ENCODE results near the gene RTL1. TPM values are rescaled to one million over a fixed set of nuclear protein-coding genes. Genes with fewer than 3 reads are reported as not detected.

The RTL1 gene
- total RNA-seq, 2 experiments from 2014 or later: not detected

DNA sequence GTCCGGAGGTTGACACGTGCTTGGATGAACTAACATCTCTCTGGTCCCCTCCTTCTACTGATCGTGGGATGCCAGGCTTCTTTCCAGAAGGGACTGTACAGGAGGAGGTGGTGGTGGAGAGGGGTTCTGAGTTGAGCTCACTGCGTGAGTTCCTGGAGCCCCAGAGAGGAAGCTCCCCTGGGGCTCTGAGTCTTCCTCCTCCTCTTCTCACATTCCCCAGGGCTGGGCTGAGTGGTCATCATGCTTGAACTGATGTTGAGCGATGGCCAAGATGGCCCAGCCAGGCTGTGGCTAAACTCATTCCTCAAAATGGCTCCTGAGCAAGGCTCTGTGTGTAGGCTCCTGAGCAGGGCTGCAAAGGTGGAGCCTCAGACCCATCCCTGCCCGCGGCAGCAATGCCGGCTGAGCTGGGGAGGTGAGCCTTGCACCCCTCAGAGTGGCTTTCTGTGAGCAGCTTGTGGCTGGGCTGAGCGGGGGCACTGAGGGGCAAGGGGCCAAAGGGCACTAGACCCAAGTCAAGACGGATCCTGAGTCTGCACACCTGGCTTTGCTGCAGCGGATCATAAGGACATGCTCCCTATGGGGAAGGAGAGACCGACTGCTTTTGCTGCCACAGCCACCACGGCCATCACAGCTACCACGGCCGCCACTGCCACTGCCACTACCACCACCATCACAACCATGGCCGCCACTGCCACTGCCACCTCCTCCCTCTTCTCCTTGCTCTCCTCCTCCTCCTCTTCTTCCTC, 42.2 kb downstream of the RTL1 start:
- Mint-ChIP-seq H3K27ac (no peak overlapping the region), H3K4me3 (no peak overlapping the region), H3K36me3 (no peaks in the 10 kb centered on the region), H3K27me3 (peaks cover 4% of the 10 kb centered on the region), H3K9me3 (no peaks in the 10 kb centered on the region), H3K4me1 (no peaks in the 10 kb centered on the region)
- POLR2A ChIA-PET: no interaction called here
- no peak for DNase-seq
- ATAC-seq (ENCODE audit: low read depth): no peak

DNA sequence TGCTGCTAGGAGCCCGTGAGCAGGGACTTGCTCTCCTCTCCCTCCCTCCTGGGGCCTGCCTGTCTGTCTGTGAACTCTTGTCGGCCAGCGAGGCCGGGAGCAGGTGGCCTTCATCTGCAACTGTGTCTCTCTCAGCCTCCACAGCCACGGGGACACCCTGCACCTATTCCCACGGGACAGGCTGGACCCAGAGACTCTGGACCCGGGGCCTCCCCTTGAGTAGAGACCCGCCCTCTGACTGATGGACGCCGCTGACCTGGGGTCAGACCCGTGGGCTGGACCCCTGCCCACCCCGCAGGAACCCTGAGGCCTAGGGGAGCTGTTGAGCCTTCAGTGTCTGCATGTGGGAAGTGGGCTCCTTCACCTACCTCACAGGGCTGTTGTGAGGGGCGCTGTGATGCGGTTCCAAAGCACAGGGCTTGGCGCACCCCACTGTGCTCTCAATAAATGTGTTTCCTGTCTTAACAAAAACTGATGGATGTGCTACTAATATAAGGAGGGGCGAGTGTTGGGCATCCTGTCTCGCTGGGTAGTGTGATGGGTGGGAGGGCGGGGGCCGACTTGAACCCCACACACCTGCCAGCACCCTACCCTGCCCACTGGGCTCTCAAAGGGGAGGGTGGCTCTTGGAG, 42.9 kb downstream of the RTL1 start:
- POLR2A ChIA-PET: no interaction called here
- no peak for ATAC-seq (ENCODE audit: low read depth)
- H3K36me3 Mint-ChIP-seq: no peaks in the 10 kb centered on the region

DNA sequence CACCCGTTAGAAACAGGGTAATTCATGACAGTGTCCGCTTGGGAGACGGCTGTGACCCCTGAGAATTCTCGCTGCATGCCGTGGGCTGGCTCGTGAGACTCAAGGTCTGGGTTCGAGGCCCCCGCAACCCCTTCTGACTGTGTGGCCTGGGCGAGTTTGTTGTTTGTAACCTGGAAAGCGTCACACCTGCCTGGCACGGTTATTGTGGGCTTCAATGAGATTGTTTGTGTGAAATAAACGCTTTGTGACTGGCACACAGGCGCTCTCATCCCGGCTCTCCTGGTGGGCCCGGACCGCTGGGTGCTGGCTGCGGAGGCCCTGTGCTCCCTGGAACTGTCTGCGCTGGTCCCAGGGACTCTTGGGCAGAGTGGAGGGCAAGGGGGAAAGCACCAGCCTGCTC, 43.7 kb downstream of the RTL1 start:
- Mint-ChIP-seq H3K27ac (no peak overlapping the region), H3K27me3 (peaks cover 4% of the 10 kb centered on the region), H3K9me3 (no peaks in the 10 kb centered on the region), H3K4me3 (no peak overlapping the region), H3K36me3 (no peaks in the 10 kb centered on the region), H3K4me1 (no peaks in the 10 kb centered on the region)
- POLR2A ChIA-PET: no interaction called here
- no peak for DNase-seq
- no peak for ATAC-seq (ENCODE audit: low read depth)

More for the DNA sequence above, 42.9 kb downstream of the RTL1 start:
- H3K4me1 Mint-ChIP-seq: no peaks in the 10 kb centered on the region
- H3K9me3 Mint-ChIP-seq: no peaks in the 10 kb centered on the region
- DNase-seq: no peak
- H3K4me3 Mint-ChIP-seq: no peak overlapping the region
- peaks cover 4% of the 10 kb centered on the region for H3K27me3 Mint-ChIP-seq
- H3K27ac Mint-ChIP-seq: no peak overlapping the region

DNA sequence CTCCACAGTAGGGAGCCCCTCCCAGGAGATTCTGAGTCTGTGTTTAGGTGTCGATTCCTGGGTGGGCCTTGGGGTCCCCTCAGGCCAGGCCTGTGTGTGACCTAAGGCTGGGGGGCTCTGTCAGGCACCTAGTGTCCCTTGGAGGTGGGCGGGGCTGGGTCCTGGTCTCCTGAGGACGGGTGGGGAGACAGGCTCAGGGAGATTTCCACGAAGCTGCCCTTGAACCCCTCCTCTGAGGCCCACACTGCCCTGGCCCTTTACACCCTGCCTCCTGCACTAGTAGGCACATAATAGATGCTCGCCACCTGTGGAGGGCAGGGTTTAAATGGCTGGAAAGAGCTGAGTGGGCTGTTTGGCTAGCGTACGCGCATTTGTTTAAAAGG, 44.7 kb downstream of the RTL1 start:
- Mint-ChIP-seq H3K27me3 (peaks cover 4% of the 10 kb centered on the region), H3K4me1 (no peaks in the 10 kb centered on the region), H3K4me3 (no peak overlapping the region), H3K36me3 (no peaks in the 10 kb centered on the region), H3K9me3 (no peaks in the 10 kb centered on the region), H3K27ac (no peak overlapping the region)
- no peak for ATAC-seq (ENCODE audit: low read depth)
- POLR2A ChIA-PET: no interaction called here
- no peak for DNase-seq

DNA sequence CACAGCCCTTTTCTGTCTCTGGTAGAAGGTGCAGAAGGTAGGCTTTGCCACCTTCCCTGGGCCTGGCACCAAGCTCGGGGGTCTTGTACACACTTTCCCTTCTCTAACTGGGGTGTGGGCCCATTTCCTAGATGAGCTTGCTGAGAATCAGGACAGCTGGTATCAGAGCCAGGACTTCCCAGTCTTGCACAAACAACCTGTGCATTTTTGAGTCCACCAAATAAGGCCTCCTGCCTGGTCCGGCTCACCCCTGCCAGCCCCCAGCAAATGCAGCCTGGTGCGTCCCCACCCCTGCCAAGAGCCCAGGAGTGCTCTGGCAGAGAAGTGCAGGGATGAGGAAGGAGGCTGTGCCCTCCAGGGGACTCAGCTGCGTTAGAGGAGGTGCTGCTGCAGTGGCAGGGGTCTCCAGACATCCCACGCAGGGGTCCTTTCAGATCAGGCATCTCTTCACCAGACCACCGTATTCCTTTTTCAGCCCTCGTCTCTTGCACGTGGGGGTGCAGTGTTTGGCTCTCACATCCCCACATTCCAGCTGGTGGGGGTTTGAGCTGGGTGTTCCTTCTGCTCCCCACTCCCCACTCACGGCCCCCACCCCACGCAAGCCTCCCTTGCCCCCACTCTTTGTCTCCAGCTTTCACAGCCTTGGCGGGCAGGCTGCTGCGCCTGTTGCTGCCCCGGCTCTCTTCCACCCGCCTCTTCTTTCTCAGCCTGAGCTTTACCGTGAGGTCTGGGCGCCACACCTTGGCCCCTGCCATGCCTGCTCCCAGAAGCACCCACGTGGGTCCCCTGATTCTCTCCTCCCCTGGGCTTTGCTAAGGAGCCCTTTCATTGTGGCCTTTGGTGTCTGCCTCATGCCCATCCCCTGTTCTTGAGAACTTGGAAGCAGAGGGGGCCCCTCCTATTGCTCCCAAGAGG, 45.3 kb downstream of the RTL1 start:
- POLR2A ChIA-PET: no interaction called here
- no peaks in the 10 kb centered on the region for H3K9me3 Mint-ChIP-seq
- DNase-seq (no peak), ATAC-seq (ENCODE audit: low read depth) (no peak)
- no peaks in the 10 kb centered on the region for H3K4me1 Mint-ChIP-seq
- H3K36me3 Mint-ChIP-seq: no peaks in the 10 kb centered on the region
- H3K4me3 Mint-ChIP-seq: no peak overlapping the region
- H3K27ac Mint-ChIP-seq: no peak overlapping the region
- H3K27me3 Mint-ChIP-seq: peaks cover 4% of the 10 kb centered on the region

DNA sequence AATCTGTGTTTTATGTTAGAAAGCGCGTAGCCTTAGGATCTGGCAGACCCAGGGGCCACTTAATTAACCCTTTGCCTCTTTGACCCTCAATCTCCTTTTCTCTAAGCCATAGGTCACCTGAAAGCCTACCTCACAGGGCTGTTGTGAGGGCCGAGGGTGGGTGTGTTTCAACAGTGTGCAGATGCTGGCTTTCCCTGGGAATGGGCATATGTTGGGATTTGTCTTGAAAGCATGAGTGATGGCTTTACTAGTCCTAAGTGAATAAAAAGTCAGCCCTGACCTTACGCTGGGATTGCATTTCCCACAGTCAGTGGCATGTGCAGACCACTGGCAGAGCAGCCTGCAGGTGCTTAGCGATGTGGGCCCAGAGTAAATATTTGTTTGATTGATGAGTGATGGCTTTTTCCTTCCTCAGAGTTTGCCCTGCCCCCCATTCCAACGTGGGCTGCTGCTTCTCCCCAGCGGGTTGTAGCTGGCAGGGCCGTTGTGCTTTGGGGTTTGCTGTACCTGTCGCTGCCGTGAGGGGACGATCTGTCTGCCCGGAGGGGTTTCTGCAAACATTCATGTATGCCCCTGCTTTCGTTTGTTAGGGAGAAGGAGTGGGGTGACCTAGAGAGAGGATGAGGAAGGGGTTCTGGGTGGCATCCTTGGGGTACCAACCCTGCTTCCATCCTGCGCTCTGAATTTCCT, 46.1 kb downstream of the RTL1 start:
- no peak overlapping the region for H3K4me3 Mint-ChIP-seq
- H3K27me3 Mint-ChIP-seq: peaks cover 4% of the 10 kb centered on the region
- POLR2A ChIA-PET: no interaction called here
- no peaks in the 10 kb centered on the region for H3K4me1 Mint-ChIP-seq
- H3K9me3 Mint-ChIP-seq: no peaks in the 10 kb centered on the region
- ATAC-seq (ENCODE audit: low read depth): no peak
- H3K36me3 Mint-ChIP-seq: no peaks in the 10 kb centered on the region
- DNase-seq: no peak
- no peak overlapping the region for H3K27ac Mint-ChIP-seq

DNA sequence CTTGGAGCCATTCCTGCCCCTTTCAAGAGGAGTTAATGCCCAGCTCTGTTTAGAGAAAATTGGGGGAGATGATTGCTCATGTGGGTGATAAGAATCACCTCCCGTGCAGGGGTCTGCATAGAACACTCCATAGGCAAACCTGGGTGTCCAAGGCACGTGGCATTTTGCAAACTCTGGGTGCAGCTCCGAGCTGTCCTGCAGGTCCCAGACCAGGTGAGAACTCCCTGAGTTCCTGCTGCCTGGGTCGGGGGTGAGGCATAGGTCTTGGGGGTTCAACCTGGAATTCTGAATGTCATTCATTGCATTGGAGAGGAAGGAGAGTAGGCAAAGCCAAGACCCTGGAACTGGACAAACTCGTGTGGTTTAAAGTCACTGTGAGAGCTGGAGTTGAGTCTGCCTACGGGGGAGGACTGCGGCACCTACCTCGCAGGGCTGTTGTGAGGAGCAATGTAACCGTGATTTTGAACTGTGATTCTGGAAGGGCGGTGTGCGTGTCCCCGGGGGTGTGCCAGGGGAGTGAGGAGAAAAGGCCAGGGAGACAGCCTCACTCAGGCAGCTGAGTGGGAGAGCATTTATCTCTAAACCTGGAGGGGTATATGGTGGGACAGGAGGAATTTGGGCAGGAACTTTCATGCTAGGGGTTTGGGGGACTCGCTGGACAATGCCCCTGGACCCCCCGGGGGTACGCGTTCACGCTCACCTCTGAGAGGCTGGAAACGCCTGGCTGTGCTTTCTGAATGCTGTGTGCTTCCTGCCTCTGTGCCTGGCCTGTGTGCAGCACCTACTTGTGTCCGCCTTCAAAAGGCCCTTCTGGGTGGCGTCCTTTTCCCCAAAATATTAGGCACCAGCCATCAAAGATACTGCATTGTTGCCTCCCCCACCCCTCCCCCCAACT, 47.2 kb downstream of the RTL1 start:
- Mint-ChIP-seq H3K9me3 (no peaks in the 10 kb centered on the region), H3K27me3 (peaks cover 2% of the 10 kb centered on the region), H3K36me3 (no peaks in the 10 kb centered on the region), H3K4me3 (no peak overlapping the region), H3K4me1 (no peaks in the 10 kb centered on the region), H3K27ac (no peak overlapping the region)
- ATAC-seq (ENCODE audit: low read depth) (no peak), DNase-seq (no peak)
- POLR2A ChIA-PET: no interaction called here

DNA sequence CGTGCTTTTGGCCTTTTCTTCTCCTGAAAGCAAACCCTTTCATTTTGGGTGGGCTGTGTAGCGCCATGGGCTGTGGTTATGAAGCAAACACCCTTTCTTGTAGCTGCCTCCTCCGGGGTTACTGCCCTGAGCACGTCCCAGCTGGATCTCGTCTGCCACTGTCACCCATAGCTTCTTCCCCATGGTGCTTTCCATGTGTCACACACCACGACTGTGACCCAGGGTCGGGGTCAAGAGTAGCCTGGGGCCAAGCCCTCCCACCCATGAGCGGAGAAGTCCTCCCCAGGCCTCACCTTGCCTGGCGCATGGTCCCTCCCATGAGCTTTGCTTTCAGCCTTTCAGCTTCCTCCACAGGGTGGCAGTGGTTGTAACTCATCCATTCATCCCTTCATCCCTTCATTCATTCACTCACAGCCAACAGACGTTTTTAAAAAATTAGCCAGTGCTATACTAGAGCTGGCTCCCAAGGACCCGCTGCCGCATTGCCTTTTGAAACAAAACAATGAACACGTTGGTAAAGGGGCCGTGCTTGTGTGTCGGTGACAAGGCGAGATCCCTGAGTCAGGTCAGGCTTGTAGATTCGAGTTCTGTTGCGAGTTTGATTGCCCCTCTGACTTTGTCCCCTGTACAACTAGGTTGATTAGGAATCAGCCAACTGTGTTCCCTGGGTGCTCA, 48.1 kb downstream of the RTL1 start:
- Mint-ChIP-seq H3K27ac (no peak overlapping the region), H3K27me3 (peaks cover 2% of the 10 kb centered on the region), H3K4me3 (no peak overlapping the region), H3K9me3 (no peaks in the 10 kb centered on the region), H3K4me1 (peaks cover 2% of the 10 kb centered on the region), H3K36me3 (no peaks in the 10 kb centered on the region)
- ATAC-seq (ENCODE audit: low read depth) (no peak), DNase-seq (no peak)
- POLR2A ChIA-PET: no interaction called here

DNA sequence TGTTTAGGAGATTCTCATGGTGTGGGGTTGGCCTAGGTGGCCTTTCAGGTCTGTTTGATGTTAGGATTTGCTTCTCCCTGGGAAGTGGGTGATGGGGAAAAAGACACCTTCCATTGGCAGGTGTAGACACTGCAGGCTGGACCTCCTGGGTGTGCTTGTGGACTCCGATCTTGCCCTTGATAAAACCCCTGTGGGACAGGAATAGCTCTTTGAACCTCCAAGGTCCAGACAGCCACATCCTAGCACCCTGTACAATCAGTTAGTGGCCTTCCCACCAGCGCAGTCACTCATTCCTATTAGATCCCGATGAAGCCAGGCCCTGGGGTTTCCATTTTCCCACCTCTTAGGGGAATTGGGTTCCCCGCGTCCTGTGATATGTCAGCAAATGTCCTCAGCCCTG, 49.1 kb downstream of the RTL1 start:
- Mint-ChIP-seq H3K27ac (no peak overlapping the region), H3K36me3 (no peaks in the 10 kb centered on the region), H3K27me3 (peaks cover 2% of the 10 kb centered on the region), H3K4me3 (no peak overlapping the region), H3K4me1 (peaks cover 2% of the 10 kb centered on the region), H3K9me3 (no peaks in the 10 kb centered on the region)
- no peak for DNase-seq
- ATAC-seq (ENCODE audit: low read depth): no peak
- POLR2A ChIA-PET: no interaction called here

DNA sequence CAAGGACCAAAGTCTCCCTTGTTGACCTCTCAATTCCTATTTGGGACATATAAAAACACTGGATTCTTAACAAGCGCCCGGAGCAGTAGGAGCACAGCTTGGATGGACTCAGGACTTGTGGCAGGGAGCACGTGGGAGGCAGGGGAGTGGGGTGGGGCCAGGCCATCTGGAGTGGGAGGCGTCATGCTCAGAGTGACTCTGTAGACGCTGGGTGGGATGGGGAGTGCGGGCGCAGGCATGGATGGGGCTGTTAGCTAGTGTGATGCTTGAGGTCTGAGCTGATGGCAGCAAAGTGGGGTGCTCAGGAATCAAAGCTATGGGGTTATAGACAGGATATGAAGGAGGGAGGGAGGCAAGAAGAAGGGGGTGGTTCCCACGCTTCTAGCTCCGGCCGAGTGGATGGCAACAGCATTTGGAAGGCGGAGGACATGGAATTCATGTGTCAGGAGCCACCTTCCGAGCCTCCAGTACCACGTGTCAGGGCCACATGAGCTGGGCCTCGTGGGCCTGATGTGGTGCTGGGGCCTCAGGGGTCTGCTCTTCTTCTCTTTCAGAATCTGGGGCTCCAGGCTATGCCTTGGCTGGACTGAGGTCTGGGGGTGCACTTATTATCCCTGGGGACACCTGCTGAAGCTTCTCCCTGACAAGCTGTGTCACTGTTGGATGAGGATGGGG, 51.4 kb downstream of the RTL1 start:
- Mint-ChIP-seq H3K4me1 (peaks cover 2% of the 10 kb centered on the region), H3K9me3 (no peaks in the 10 kb centered on the region), H3K27ac (no peak overlapping the region), H3K27me3 (no peaks in the 10 kb centered on the region), H3K4me3 (no peak overlapping the region), H3K36me3 (no peaks in the 10 kb centered on the region)
- ATAC-seq (ENCODE audit: low read depth): no peak
- POLR2A ChIA-PET: no interaction called here
- no peak for DNase-seq

DNA sequence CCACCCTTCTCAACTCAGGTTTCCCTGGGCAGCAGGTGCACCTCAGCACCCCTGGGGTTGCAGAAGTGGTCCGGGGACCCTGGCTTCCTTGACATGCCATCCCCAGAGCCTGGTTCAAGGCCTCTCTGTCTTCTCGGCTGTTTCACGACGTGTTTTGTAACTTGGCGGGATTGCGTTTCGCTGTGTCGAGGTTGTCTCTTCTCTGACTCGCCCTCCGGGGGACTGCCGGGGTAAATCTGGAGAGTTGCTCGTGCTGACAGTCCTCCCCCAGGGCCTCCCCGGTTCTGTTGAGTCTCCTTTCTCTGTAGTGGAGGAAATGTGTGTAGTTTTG, 52.0 kb downstream of the RTL1 start:
- Mint-ChIP-seq H3K27ac (no peak overlapping the region), H3K27me3 (no peaks in the 10 kb centered on the region), H3K4me3 (no peak overlapping the region), H3K4me1 (peaks cover 2% of the 10 kb centered on the region), H3K36me3 (no peaks in the 10 kb centered on the region), H3K9me3 (no peaks in the 10 kb centered on the region)
- DNase-seq (no peak), ATAC-seq (ENCODE audit: low read depth) (no peak)
- POLR2A ChIA-PET: interaction anchor here (0.6 kb wide), 1 partner anchor 94 kb away, joined by 3 read pairs; no protein-coding TSS in a partner anchor

Data from activated naive CD8-positive, alpha-beta T cell treated with anti-CD3 and anti-CD28 coated beads, Interleukin-2, amount 10 ng/mL, durations not matched to agents 7 days and 5 days (primary cell).